IMR-90 (cell line): ENCODE measurements around the gene CDH16. TPM values are rescaled to one million over a fixed set of nuclear protein-coding genes. Genes with fewer than 3 reads are reported as not detected.

Source experiments
- ATAC-seq: fragments of 200-7000 bp; cut with Tn5 transposase; 2 replicates; pipeline ENCODE4 v1.9.1; 2020; ENCODE audit warnings: low read depth, mild to moderate bottlenecking, moderate library complexity
- BruUV-seq: library from RNA; stranded (reverse); fragments of 400-500 nt; replicated peaks from 2 replicates; lab custom pipeline; 2021; lab: Mats Ljungman, UMichigan
- CTCF ChIA-PET: fragments of 300-600 bp; formaldehyde crosslinking; extraction: SDS; loops from one replicate; lab custom pipeline; 2021; ENCODE audit warnings: antibody characterized with exemption; lab: Yijun Ruan, JAX
- POLR2A ChIA-PET: fragments of 300-600 bp; sonication (Branson Sonifier 250); formaldehyde crosslinking; loops from one replicate; lab custom pipeline; 2022; ENCODE audit warnings: antibody characterized with exemption; ENCODE audit not compliant: unreplicated experiment; lab: Charles Lee
- DNase-seq: peaks from one replicate; pipeline ENCODE4 v3.0.0; 2013
- H2AFZ ChIP-seq: replicated peaks from 2 replicates; pipeline ENCODE3; 2013; ENCODE audit warnings: low read length, mild to moderate bottlenecking; ENCODE audit not compliant: poor library complexity
- H2AK5ac ChIP-seq: 2 replicates; pipeline ENCODE4 v1.6.1; 2013; ENCODE audit warnings: low read depth, low read length, inconsistent platforms
- H2AK9ac ChIP-seq: replicated peaks from 2 replicates; pipeline ENCODE3; 2013; ENCODE audit warnings: mild to moderate bottlenecking, low read depth, low read length, moderate library complexity; ENCODE audit not compliant: poor library complexity
- H2BK120ac ChIP-seq: 2 replicates; pipeline ENCODE4 v1.6.1; 2013; ENCODE audit warnings: low read depth, low read length, inconsistent platforms
- H2BK15ac ChIP-seq: 3 replicates; pipeline ENCODE4 v1.6.1; 2013; ENCODE audit warnings: low read depth, low read length, inconsistent platforms
- H2BK20ac ChIP-seq: 2 replicates; pipeline ENCODE4 v1.6.1; 2013; ENCODE audit warnings: low read depth, mild to moderate bottlenecking, inconsistent platforms, low read length, moderate library complexity
- H2BK5ac ChIP-seq: 2 replicates; pipeline ENCODE4 v1.6.1; 2013; ENCODE audit warnings: mild to moderate bottlenecking, low read depth, low read length, inconsistent platforms; ENCODE audit not compliant: poor library complexity, severe bottlenecking
- H3K14ac ChIP-seq: replicated peaks from 2 replicates; pipeline ENCODE4 v1.6.1; 2013; ENCODE audit warnings: low read depth, low read length, inconsistent platforms
- H3K18ac ChIP-seq: 2 replicates; pipeline ENCODE4 v1.6.1; 2013; ENCODE audit warnings: low read depth, low read length, control low read depth
- H3K23ac ChIP-seq: 2 replicates; pipeline ENCODE4 v1.6.1; 2013; ENCODE audit warnings: low read depth, low read length, inconsistent platforms
- H3K27ac ChIP-seq: 2 replicates; pipeline ENCODE4 v1.5.1; 2013; ENCODE audit warnings: mild to moderate bottlenecking, control low read depth, low read length; ENCODE audit not compliant: insufficient read depth
- H3K27me3 ChIP-seq: 2 replicates; pipeline ENCODE4 v1.6.1; 2013; ENCODE audit warnings: low read length; ENCODE audit not compliant: control insufficient read depth, insufficient read depth
- H3K36me3 ChIP-seq: 2 replicates; pipeline ENCODE4 v1.6.1; 2013; ENCODE audit warnings: low read length, mixed read lengths; ENCODE audit not compliant: control insufficient read depth, insufficient read depth
- H3K4ac ChIP-seq: 2 replicates; pipeline ENCODE4 v1.6.1; 2013; ENCODE audit warnings: low read depth, low read length, inconsistent platforms
- H3K4me1 ChIP-seq: 2 replicates; pipeline ENCODE4 v1.6.1; 2013; ENCODE audit warnings: low read length, mixed read lengths; ENCODE audit not compliant: control insufficient read depth, insufficient read depth
- H3K4me2 ChIP-seq: 2 replicates; pipeline ENCODE4 v1.6.1; 2013; ENCODE audit warnings: low read depth, mild to moderate bottlenecking, control low read depth, low read length, moderate library complexity
- H3K4me3 ChIP-seq: 2 replicates; pipeline ENCODE4 v1.5.1; 2013; ENCODE audit warnings: low read depth, mild to moderate bottlenecking, control low read depth, low read length, moderate library complexity; ENCODE audit not compliant: insufficient read depth
- H3K56ac ChIP-seq: 2 replicates; pipeline ENCODE4 v1.6.1; 2013; ENCODE audit warnings: low read length, inconsistent platforms; ENCODE audit not compliant: insufficient read depth; ENCODE audit errors: extremely low read depth
- H3K79me1 ChIP-seq, 2 experiments: 2 replicates each; pipeline ENCODE4 v1.6.1; 2013; ENCODE audit warnings: low read length in 2 of 2, inconsistent platforms in 1 of 2, low read depth in 1 of 2
- H3K9ac ChIP-seq: 2 replicates; pipeline ENCODE4 v1.6.1; 2013; ENCODE audit warnings: low read depth, low read length, control low read depth
- H3K9me1 ChIP-seq: 2 replicates; pipeline ENCODE4 v1.6.1; 2013; ENCODE audit warnings: low read length, inconsistent platforms; ENCODE audit not compliant: insufficient read depth
- H3K9me3 ChIP-seq: 2 replicates; pipeline ENCODE4 v1.6.1; 2013; ENCODE audit warnings: low read length; ENCODE audit not compliant: control insufficient read depth, insufficient read depth
- H4K20me1 ChIP-seq: 2 replicates; pipeline ENCODE4 v1.6.1; 2013; ENCODE audit warnings: low read length, inconsistent platforms; ENCODE audit not compliant: insufficient read depth
- H4K5ac ChIP-seq: 2 replicates; pipeline ENCODE4 v1.6.1; 2013; ENCODE audit warnings: mild to moderate bottlenecking, low read depth, low read length, control low read depth
- H4K8ac ChIP-seq, 2 experiments: 2 replicates each; pipeline ENCODE4 v1.6.1; 2013; ENCODE audit warnings: low read depth in 2 of 2, low read length in 2 of 2, control low read depth in 1 of 2, inconsistent platforms in 1 of 2
- H4K91ac ChIP-seq: 2 replicates; pipeline ENCODE4 v1.6.1; 2013; ENCODE audit warnings: low read depth, low read length, inconsistent platforms; ENCODE audit not compliant: insufficient read depth
- BHLHE40 ChIP-seq: fragments of 150-350 bp; IDR thresholded peaks from 2 replicates; pipeline ENCODE4 v1.6.1; 2016; ENCODE audit warnings: mild to moderate bottlenecking, low read depth, low read length
- CEBPB ChIP-seq: IDR thresholded peaks from 2 replicates; pipeline ENCODE4 v1.6.1; 2012; ENCODE audit warnings: low read depth, low read length, improper control_type of control experiment
- CHD1 ChIP-seq: IDR thresholded peaks from 2 replicates; pipeline ENCODE4 v1.6.1; 2012; ENCODE audit warnings: low read depth, low read length, improper control_type of control experiment
- FOS ChIP-seq: fragments of 150-350 bp; IDR thresholded peaks from 2 replicates; pipeline ENCODE4 v1.6.1; 2016; ENCODE audit warnings: low read depth, low read length
- MAFK ChIP-seq: IDR thresholded peaks from 2 replicates; pipeline ENCODE4 v1.6.1; 2012; ENCODE audit warnings: low read depth, low read length, improper control_type of control experiment
- MAZ ChIP-seq: IDR thresholded peaks from 2 replicates; pipeline ENCODE4 v1.6.1; 2012; ENCODE audit warnings: low read depth, mild to moderate bottlenecking, low read length, improper control_type of control experiment, moderate library complexity, borderline replicate concordance
- MXI1 ChIP-seq: IDR thresholded peaks from 2 replicates; pipeline ENCODE4 v1.6.1; 2012; ENCODE audit warnings: low read depth, mild to moderate bottlenecking, low read length, moderate library complexity, borderline replicate concordance
- NFE2L2 ChIP-seq: fragments of 150-350 bp; IDR thresholded peaks from 2 replicates; pipeline ENCODE4 v1.6.1; 2016; ENCODE audit warnings: low read depth, mild to moderate bottlenecking, low read length
- RAD21 ChIP-seq: IDR thresholded peaks from 2 replicates; pipeline ENCODE4 v1.6.1; 2012; ENCODE audit warnings: low read length, improper control_type of control experiment
- RCOR1 ChIP-seq: IDR thresholded peaks from 2 replicates; pipeline ENCODE4 v1.6.1; 2012; ENCODE audit warnings: mild to moderate bottlenecking, low read length, improper control_type of control experiment; ENCODE audit not compliant: insufficient replicate concordance
- RFX5 ChIP-seq: IDR thresholded peaks from 2 replicates; pipeline ENCODE4 v1.8.0; 2012; ENCODE audit warnings: low read depth, mild to moderate bottlenecking, low read length, moderate library complexity
- SMC3 ChIP-seq: fragments of 150-350 bp; IDR thresholded peaks from 2 replicates; pipeline ENCODE4 v1.6.1; 2016; ENCODE audit warnings: low read depth, mild to moderate bottlenecking, antibody characterized with exemption, low read length, moderate library complexity
- WGBS, 2 experiments: methylation state at CpG; one replicate each; pipeline versions ENCODE4 v1.1.5 to v1.1.7; 2013; ENCODE audit warnings: missing lambda C conversion rate in 2 of 2; ENCODE audit not compliant: insufficient read length in 1 of 2; ENCODE audit errors: extremely low coverage in 2 of 2; 5-methylcytosine and 5-hydroxymethylcytosine counted together
- dilution Hi-C: fragments of 300-500 bp; cut with HindIII; formaldehyde crosslinking; loops from one replicate; pipeline ENCODE4 v1.14.3; 2018; ENCODE audit warnings: low sequenced_read_pairs; ENCODE audit not compliant: unreplicated experiment
- in situ Hi-C: fragments of 300-500 bp; cut with MboI; formaldehyde crosslinking; loops from 3 replicates; pipeline ENCODE4 v1.14.3; 2019; ENCODE audit warnings: low sequenced_read_pairs, inconsistent platforms, mixed read lengths
- intact Hi-C: fragments of 100-400 bp; cut with micrococcal nuclease; formaldehyde crosslinking; loops from 2 replicates; pipeline ENCODE4 v1.10.0; 2022
- polyA plus RNA-seq, 3 experiments: library from polyadenylated mRNA; depleted of rRNA; stranded (reverse); fragments of >200 nt; gene quantifications; 2 replicates each; pipeline ENCODE4 v1.2.3, GENCODE V29; 2012; ENCODE audit warnings: low replicate concordance in 1 of 3
- total RNA-seq: library from RNA; depleted of rRNA; stranded (reverse); fragments of >200 nt; gene quantifications from 2 replicates; pipeline ENCODE4 v1.2.3, GENCODE V29; 2012
- TF ChIP-seq, protein P1 (sequence below): fragments of 150-350 bp; IDR thresholded peaks from 2 replicates; pipeline ENCODE4 v1.6.1; 2017; ENCODE audit warnings: mild to moderate bottlenecking, antibody characterized with exemption, low read length, low read depth
- TF ChIP-seq, protein P2 (sequence below): fragments of 150-350 bp; IDR thresholded peaks from 2 replicates; pipeline ENCODE4 v1.6.1; 2016; ENCODE audit warnings: low read depth, mild to moderate bottlenecking, low read length, moderate library complexity, borderline replicate concordance
- TF ChIP-seq, protein P3 (sequence below): conservative IDR thresholded peaks from 2 replicates; pipeline ENCODE4 v1.5.1; 2012; ENCODE audit warnings: mild to moderate bottlenecking, low read depth, low read length, improper control_type of control experiment

The CDH16 gene
- total and polyA plus RNA-seq, 2 of the 4 experiments (the other 2 are of a cell fraction): not detected

DNA sequence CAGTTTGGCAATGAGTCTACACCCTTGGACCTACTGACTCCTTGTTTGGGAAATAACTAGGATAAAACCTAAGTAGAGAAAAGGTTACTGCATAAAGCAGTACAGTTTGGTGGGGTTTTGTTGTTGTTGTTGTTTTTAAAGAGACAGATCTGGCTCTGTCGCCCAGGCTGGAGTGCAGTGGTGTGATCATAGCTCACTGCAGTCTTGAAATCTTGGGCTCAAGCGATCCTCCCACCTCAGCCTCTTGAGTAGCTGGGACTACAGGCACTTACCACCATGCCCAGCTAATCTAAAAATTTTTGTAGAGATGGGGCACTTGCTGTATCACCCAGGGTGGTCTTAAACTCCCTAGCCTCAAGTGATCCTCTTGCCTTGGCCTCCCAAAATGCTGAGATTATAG is 37.1 kb downstream of the CDH16 start:
- Histone ChIP-seq H3K56ac (no peak overlapping the region), H2BK5ac (no peak overlapping the region), H2BK15ac (no peak overlapping the region), H3K14ac (no peak overlapping the region; the same call in 1 of the 2 replicates), H3K27ac (no peak overlapping the region), H3K9ac (0 out of 2 replicates have a peak overlapping the region, but pooled peaks have one; percentile 53), H4K20me1 (peaks cover 7% of the 10 kb centered on the region; the same call in 1 of the 2 replicates), H4K91ac (no peak overlapping the region), H3K9me3 (no peaks in the 10 kb centered on the region), H2BK20ac (no peak overlapping the region), H3K4me2 (peak overlapping the region; percentile 88), H2AK5ac (peak overlapping the region; percentile 58; the same call in 1 of the 2 replicates), H3K23ac (peak overlapping the region; percentile 70; the same call in 1 of the 2 replicates), H2AFZ (no peak overlapping the region), H4K5ac (no peak overlapping the region), H3K27me3 (no peaks in the 10 kb centered on the region), H2BK120ac (no peak overlapping the region), H3K4me3 (peak overlapping the region; percentile 79), H3K18ac (no peak overlapping the region), H2AK9ac (no peak overlapping the region), H3K9me1 (peaks cover 13% of the 10 kb centered on the region), H3K79me1 (peaks cover 15 to 44% of the 10 kb centered on the region in 2 experiments), H3K4me1 (peaks cover 15% of the 10 kb centered on the region), H3K4ac (no peak overlapping the region), H3K36me3 (peaks cover 14% of the 10 kb centered on the region), H4K8ac (no peak overlapping the region)
- dilution Hi-C loops (no loop called here), in situ Hi-C loops (no loop called here), intact Hi-C loops (no loop called here)
- CTCF ChIA-PET: interaction anchor here (0.7 to 1.2 kb wide), 2 partner anchors 14 to 111 kb away, joined by 5 to 9 read pairs; no protein-coding TSS in a partner anchor
- POLR2A ChIA-PET: no interaction called here
- TF ChIP-seq RAD21 (no peak), SMC3 (no peak), CEBPB (no peak), BHLHE40 (no peak), RCOR1 (no peak), MXI1 (no peak), MAFK (no peak), CHD1 (no peak), RFX5 (no peak), NFE2L2 (no peak), MAZ (no peak), FOS (no peak)
- TF ChIP-seq, protein P1, sequence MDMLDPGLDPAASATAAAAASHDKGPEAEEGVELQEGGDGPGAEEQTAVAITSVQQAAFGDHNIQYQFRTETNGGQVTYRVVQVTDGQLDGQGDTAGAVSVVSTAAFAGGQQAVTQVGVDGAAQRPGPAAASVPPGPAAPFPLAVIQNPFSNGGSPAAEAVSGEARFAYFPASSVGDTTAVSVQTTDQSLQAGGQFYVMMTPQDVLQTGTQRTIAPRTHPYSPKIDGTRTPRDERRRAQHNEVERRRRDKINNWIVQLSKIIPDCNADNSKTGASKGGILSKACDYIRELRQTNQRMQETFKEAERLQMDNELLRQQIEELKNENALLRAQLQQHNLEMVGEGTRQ: no peak
- TF ChIP-seq, protein P2, sequence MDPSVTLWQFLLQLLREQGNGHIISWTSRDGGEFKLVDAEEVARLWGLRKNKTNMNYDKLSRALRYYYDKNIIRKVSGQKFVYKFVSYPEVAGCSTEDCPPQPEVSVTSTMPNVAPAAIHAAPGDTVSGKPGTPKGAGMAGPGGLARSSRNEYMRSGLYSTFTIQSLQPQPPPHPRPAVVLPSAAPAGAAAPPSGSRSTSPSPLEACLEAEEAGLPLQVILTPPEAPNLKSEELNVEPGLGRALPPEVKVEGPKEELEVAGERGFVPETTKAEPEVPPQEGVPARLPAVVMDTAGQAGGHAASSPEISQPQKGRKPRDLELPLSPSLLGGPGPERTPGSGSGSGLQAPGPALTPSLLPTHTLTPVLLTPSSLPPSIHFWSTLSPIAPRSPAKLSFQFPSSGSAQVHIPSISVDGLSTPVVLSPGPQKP: no peak
- TF ChIP-seq, protein P3, sequence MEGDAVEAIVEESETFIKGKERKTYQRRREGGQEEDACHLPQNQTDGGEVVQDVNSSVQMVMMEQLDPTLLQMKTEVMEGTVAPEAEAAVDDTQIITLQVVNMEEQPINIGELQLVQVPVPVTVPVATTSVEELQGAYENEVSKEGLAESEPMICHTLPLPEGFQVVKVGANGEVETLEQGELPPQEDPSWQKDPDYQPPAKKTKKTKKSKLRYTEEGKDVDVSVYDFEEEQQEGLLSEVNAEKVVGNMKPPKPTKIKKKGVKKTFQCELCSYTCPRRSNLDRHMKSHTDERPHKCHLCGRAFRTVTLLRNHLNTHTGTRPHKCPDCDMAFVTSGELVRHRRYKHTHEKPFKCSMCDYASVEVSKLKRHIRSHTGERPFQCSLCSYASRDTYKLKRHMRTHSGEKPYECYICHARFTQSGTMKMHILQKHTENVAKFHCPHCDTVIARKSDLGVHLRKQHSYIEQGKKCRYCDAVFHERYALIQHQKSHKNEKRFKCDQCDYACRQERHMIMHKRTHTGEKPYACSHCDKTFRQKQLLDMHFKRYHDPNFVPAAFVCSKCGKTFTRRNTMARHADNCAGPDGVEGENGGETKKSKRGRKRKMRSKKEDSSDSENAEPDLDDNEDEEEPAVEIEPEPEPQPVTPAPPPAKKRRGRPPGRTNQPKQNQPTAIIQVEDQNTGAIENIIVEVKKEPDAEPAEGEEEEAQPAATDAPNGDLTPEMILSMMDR: no peak
- no peak for DNase-seq
- no TSS peak for BruUV-seq
- ATAC-seq: no peak
- WGBS, 2 experiments: no CpG with 5 or more reads among the region's 2 CpGs
